MM.1S (cell line): ENCODE results near the gene MORN4.
"Not testable (repeated sequence)": the region's sequence is repeated elsewhere in the genome, so short reads cannot be mapped to it uniquely, and the experiment has no call there.

ENCODE experiments used
- CTCF ChIP-seq: fragments of 300-600 bp; sonication (generic); IDR thresholded peaks from 2 replicates; pipeline ENCODE4 v1.5.1; 2016; ENCODE audit warnings: antibody characterized with exemption, low read length, mixed read lengths
- EZH2 ChIP-seq: fragments of 300-600 bp; sonication (generic); optimal IDR thresholded peaks from 2 replicates; pipeline ENCODE3; 2017; ENCODE audit warnings: low read depth, mild to moderate bottlenecking, antibody characterized with exemption, low read length, mixed read lengths
- EZH2phosphoT487 ChIP-seq: fragments of 300-600 bp; sonication (generic); IDR thresholded peaks from 2 replicates; pipeline ENCODE4 v1.6.1; 2018; ENCODE audit warnings: antibody characterized with exemption, low read length

GRCh38 chr10:97649405-97649750 lies 16.1 kb upstream of the MORN4 start:
- TF ChIP-seq EZH2phosphoT487, CTCF, EZH2: not testable (repeated sequence)
